Vagina (tissue), 2 donors: ENCODE data around the gene RWDD1. TPM values are rescaled to one million over a fixed set of nuclear protein-coding genes. Genes with fewer than 3 reads are reported as not detected.
"Not testable (repeated sequence)": the region's sequence is repeated elsewhere in the genome, so short reads cannot be mapped to it uniquely, and the experiment has no call there.

ENCODE experiments used
- DNase-seq, 2 donors: peaks; one replicate each; pipeline ENCODE4 v3.0.0-alpha.2; 2017; ENCODE audit errors: extremely low spot score in 2 of 2
- H3K27ac ChIP-seq: fragments of 200-600 bp; sonication (generic); one replicate; pipeline ENCODE4 v1.5.1; 2019
- H3K27me3 ChIP-seq: fragments of 200-600 bp; sonication (generic); one replicate; pipeline ENCODE4 v1.5.1; 2019
- H3K36me3 ChIP-seq, 2 donors: fragments of 200-600 bp; sonication (generic); one replicate each; pipeline ENCODE4 v1.5.1; 2017 to 2019
- H3K4me1 ChIP-seq: fragments of 200-600 bp; sonication (generic); one replicate; pipeline ENCODE4 v1.5.1; 2019
- H3K4me3 ChIP-seq, 2 donors: fragments of 200-600 bp; sonication (generic); 1 replicate in 1 of 2; 2 replicates in 1 of 2; pipeline ENCODE4 v1.5.1; 2016 to 2019
- H3K9me3 ChIP-seq: fragments of 200-600 bp; sonication (generic); one replicate; pipeline ENCODE4 v1.5.1; 2019
- POLR2A ChIP-seq, 2 donors: fragments of 450-650 bp; IDR thresholded peaks; one replicate each; pipeline ENCODE4 v1.6.1; 2017; ENCODE audit warnings: antibody characterized with exemption in 2 of 2, mild to moderate bottlenecking in 2 of 2, moderate library complexity in 2 of 2
- POLR2AphosphoS5 ChIP-seq, 2 donors: sonication (generic); formaldehyde crosslinking; IDR thresholded peaks; one replicate each; pipeline ENCODE4 v1.9.0; 2017; ENCODE audit warnings: antibody characterized with exemption in 2 of 2, mild to moderate bottlenecking in 2 of 2, low read depth in 1 of 2; ENCODE audit not compliant: insufficient read depth in 1 of 2
- intact Hi-C: fragments of 100-400 bp; cut with DNase I; formaldehyde crosslinking; loops from one replicate; pipeline ENCODE4 v1.15.1; 2023
- total RNA-seq: library from RNA; depleted of rRNA; stranded (reverse); fragments of >200 nt; gene quantifications from one replicate; pipeline ENCODE4 v1.2.3, GENCODE V29; 2016
- TF ChIP-seq, protein P1 (sequence below), 3 experiments: fragments of 450-650 bp in 2 of 3; fragments of 200-600 bp in 1 of 3; sonication (generic) in 1 of 3; IDR thresholded peaks; one replicate each; pipeline ENCODE4 v1.5.1; 2017 to 2019; ENCODE audit warnings: antibody characterized with exemption in 3 of 3, mild to moderate bottlenecking in 2 of 3, moderate library complexity in 2 of 3

The RWDD1 gene
- total RNA-seq, 1 donor from 2014 or later = 37.8 TPM

DNA sequence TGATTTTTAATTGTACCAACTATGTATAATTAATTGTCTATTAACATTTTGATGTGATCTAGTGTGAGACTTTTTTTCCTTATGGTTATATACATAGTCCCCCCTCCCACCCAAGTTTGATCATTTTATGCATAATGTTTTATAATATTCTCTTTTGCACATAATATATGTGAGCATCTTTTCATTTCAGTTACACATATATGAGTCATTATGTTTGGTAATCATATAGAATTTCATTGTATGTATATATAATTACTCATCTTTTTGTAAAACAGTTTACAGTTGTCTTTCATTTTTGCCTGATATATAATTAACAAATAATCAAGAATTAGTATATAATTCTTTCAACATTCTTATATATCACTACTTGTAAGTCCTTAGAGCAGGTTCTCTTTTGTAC, 15.0 kb downstream of the RWDD1 start:
- TF ChIP-seq POLR2AphosphoS5 (IDR thresholded peaks at IDR 0.05; ENCODE audit: insufficient read depth in 1 of 2, low read depth in 1 of 2) = no peak
- no peak for TF ChIP-seq POLR2A (IDR thresholded peaks at IDR 0.05)
- TF ChIP-seq, protein P1, sequence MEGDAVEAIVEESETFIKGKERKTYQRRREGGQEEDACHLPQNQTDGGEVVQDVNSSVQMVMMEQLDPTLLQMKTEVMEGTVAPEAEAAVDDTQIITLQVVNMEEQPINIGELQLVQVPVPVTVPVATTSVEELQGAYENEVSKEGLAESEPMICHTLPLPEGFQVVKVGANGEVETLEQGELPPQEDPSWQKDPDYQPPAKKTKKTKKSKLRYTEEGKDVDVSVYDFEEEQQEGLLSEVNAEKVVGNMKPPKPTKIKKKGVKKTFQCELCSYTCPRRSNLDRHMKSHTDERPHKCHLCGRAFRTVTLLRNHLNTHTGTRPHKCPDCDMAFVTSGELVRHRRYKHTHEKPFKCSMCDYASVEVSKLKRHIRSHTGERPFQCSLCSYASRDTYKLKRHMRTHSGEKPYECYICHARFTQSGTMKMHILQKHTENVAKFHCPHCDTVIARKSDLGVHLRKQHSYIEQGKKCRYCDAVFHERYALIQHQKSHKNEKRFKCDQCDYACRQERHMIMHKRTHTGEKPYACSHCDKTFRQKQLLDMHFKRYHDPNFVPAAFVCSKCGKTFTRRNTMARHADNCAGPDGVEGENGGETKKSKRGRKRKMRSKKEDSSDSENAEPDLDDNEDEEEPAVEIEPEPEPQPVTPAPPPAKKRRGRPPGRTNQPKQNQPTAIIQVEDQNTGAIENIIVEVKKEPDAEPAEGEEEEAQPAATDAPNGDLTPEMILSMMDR (IDR thresholded peaks at IDR 0.05) = no peak
- Histone ChIP-seq H3K27me3 (no peaks in the 10 kb centered on the region), H3K9me3 (no peaks in the 10 kb centered on the region), H3K4me3 (no peak overlapping the region), H3K36me3 (peaks cover 0 to 39% of the 10 kb centered on the region in 2 donors), H3K27ac (no peak overlapping the region), H3K4me1 (no peaks in the 10 kb centered on the region)
- DNase-seq = no peak
- intact Hi-C loops = no loop called here

DNA sequence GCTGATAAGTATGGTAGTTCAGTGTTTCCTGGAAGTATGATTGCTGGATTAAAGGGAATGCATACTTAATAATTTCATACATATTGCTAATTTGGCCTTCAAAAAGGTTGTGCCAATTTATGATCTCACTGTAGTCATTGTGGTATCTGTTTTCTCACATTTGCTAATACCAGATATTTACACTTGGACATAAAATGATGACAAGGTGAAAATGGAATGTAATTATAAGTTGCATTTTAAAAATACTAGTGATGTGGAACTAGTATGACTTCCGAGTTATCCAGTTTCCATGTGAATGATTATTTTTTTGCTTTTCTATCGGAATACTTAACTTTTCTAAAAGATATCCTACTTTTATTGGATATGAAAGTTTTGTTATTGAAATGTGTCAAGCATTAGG, 15.4 kb downstream of the RWDD1 start:
- no peak for DNase-seq
- H3K4me1 ChIP-seq = no peaks in the 10 kb centered on the region
- peaks cover 0 to 43% of the 10 kb centered on the region in 2 donors for H3K36me3 ChIP-seq
- TF ChIP-seq POLR2A (IDR thresholded peaks at IDR 0.05) (no peak), POLR2AphosphoS5 (IDR thresholded peaks at IDR 0.05; ENCODE audit: insufficient read depth in 1 of 2, low read depth in 1 of 2) (no peak)
- TF ChIP-seq, protein P1 (IDR thresholded peaks at IDR 0.05) = no peak
- no peak overlapping the region for H3K4me3 ChIP-seq
- intact Hi-C loops = no loop called here
- no peaks in the 10 kb centered on the region for H3K9me3 ChIP-seq
- H3K27ac ChIP-seq = no peak overlapping the region
- H3K27me3 ChIP-seq = no peaks in the 10 kb centered on the region

DNA sequence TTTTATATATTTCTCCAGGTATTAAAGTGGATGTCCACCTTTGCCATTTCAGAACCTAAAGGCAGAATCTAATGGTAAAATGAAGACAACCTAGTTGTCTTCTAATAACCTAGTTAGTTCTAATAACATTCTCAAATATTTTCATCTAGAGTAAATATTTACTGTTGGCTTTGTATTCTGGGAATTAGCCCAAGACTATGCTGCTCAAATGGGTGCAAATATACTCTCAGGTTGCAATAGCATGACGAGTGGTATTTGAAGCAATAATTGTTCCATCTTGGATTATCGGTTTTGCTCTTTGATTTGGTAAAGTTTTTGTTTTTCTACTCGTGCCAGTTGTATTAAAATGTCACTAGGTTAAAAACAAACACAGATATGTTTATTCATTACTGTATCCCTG, 23.9 kb downstream of the RWDD1 start:
- no peak for DNase-seq
- intact Hi-C loops = no loop called here
- H3K9me3 ChIP-seq = no peaks in the 10 kb centered on the region
- TF ChIP-seq, protein P1 (IDR thresholded peaks at IDR 0.05) = no peak
- TF ChIP-seq POLR2A (IDR thresholded peaks at IDR 0.05) (no peak), POLR2AphosphoS5 (IDR thresholded peaks at IDR 0.05; ENCODE audit: insufficient read depth in 1 of 2, low read depth in 1 of 2) (no peak)
- no peaks in the 10 kb centered on the region for H3K27me3 ChIP-seq
- peaks cover 0 to 54% of the 10 kb centered on the region in 2 donors for H3K36me3 ChIP-seq
- no peaks in the 10 kb centered on the region for H3K4me1 ChIP-seq
- H3K27ac ChIP-seq = no peak overlapping the region
- H3K4me3 ChIP-seq = no peak overlapping the region

DNA sequence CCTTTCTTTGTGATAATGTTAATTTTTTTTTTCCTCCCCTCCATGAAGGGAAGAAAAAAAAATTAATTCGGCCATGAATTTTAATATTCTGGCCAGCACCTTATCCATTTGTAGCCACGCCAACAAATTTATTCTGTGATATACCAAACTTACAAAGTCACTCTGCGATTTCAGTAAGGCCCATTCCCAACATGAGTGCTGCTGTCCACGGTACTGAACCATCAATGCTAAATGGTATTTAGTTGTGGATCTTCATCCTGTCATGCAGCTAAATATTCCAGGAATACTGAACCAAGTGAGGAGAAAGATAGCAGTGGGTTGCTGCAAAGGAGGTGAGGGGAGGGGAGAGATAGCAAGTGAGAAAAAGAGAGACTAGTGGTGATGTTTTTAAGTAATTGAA, 25.5 kb downstream of the RWDD1 start:
- no peak for DNase-seq
- no peak overlapping the region for H3K27ac ChIP-seq
- H3K4me1 ChIP-seq = no peaks in the 10 kb centered on the region
- TF ChIP-seq POLR2AphosphoS5 (IDR thresholded peaks at IDR 0.05; ENCODE audit: insufficient read depth in 1 of 2, low read depth in 1 of 2) (no peak), POLR2A (IDR thresholded peaks at IDR 0.05) (no peak)
- TF ChIP-seq, protein P1 (IDR thresholded peaks at IDR 0.05) = no peak
- H3K9me3 ChIP-seq = no peaks in the 10 kb centered on the region
- no peaks in the 10 kb centered on the region for H3K27me3 ChIP-seq
- peaks cover 0 to 38% of the 10 kb centered on the region in 2 donors for H3K36me3 ChIP-seq
- H3K4me3 ChIP-seq = no peak overlapping the region
- intact Hi-C loops = no loop called here

DNA sequence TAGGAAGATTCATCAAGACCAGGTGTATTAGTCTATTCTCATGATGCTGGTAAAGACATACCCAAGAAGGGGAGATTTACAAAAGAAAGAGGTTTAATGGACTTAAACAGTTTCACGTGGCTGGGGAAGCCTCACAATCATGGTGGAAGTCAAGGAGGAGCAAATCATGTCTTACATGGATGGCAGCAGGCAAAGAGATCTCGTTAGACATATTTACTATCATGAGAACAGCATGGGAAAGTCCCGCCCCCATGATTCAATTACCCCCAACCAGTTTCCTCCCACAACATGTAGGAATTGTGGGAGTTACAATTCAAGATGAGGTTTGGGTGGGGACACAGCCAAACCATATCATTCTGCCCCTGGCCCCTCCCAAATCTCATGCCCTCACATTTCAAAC, 32.6 kb downstream of the RWDD1 start:
- H3K4me3 ChIP-seq, intact Hi-C loops, H3K27me3 ChIP-seq, H3K36me3 ChIP-seq, H3K27ac ChIP-seq, H3K9me3 ChIP-seq, DNase-seq, H3K4me1 ChIP-seq: not testable (repeated sequence)

DNA sequence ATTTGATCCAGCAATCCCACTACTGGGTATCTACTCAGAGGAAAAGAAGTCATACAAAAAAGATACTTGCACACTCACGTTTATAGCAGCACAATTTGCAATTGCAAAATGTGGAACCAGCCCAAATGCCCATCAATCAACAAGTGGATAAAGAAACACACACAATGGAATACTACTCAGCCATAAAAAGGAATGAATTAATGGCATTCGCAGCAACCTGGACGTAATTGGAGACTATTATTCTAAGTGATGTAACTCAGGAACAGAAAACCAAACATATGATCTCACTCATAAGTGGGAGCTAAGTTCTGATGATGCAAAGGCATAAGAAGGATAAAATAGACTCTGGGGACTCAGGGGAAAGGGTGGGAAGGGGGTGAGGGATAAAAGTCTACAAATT, 33.6 kb downstream of the RWDD1 start:
- H3K36me3 ChIP-seq, DNase-seq, H3K4me1 ChIP-seq, H3K27me3 ChIP-seq, H3K9me3 ChIP-seq, H3K27ac ChIP-seq, intact Hi-C loops, H3K4me3 ChIP-seq: not testable (repeated sequence)
